Gastrocnemius medialis (tissue), 4 donors: ENCODE data around the gene C7orf57.

Source experiments
- CTCF ChIP-seq, 5 experiments: fragments of 450-650 bp in 3 of 5; fragments of 200-600 bp in 2 of 5; sonication (generic) in 2 of 5; IDR thresholded peaks in 4 of 5; conservative IDR thresholded peaks in 1 of 5; 1 replicate in 4 of 5; 2 replicates in 1 of 5; pipeline ENCODE4 v1.5.1; 2016 to 2019; ENCODE audit warnings: antibody characterized with exemption in 5 of 5, mild to moderate bottlenecking in 3 of 5, moderate library complexity in 3 of 5
- POLR2A ChIP-seq, 2 donors: fragments of 450-650 bp; IDR thresholded peaks; one replicate each; pipeline ENCODE4 v1.6.1; 2017; ENCODE audit warnings: antibody characterized with exemption in 2 of 2, mild to moderate bottlenecking in 2 of 2, moderate library complexity in 2 of 2

DNA sequence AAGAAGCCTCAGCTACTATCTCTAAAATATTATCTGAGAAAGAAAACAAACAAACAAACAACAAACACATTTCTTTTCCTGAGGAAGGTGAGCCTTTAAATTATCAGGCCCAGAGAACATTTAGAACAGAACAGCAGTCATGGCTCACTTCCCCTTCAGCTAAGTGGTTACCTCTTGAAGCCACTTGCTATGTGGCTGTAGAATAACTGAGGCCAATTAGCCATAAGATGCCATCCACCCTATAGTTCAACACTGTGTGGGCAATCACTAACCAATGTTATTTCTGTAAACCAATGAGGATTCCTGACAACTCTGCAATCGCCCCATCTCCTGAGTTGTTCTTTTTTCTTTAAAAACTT lies 50.1 kb downstream of the C7orf57 start:
- TF ChIP-seq CTCF (IDR thresholded peaks at IDR 0.05 in 4 of 5, conservative IDR thresholded peaks at IDR 0.05 in 1 of 5) (no peak), POLR2A (IDR thresholded peaks at IDR 0.05) (no peak)
